ENCODE results near the gene EML5. TPM values are rescaled to one million over a fixed set of nuclear protein-coding genes. Genes with fewer than 3 reads are reported as not detected.

EML5 gene
- total RNA-seq, 1 experiment from 2014 or later: 0.66 TPM

DNA sequence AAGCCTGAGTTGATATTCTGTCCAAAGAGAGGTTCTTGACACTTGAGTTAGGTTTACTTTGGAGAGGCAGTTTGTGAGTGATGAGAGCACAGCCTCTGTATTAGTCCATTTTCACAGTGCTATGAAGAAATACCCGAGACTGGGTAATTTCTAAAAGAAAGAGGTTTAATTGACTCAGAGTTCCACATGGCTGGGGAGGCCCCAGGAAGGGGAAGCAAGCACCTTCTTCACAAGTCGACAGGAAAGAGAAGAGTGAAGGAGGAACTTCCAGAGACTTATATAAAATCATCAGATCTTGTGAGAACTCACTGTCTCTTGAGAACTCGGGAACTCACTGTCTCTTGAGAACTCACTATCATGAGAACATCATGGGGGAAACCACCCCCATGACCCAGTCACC, 224.6 kb downstream of the EML5 start:
- H3K27me3 ChIP-seq (ENCODE audit: low read length): no peaks in the 10 kb centered on the region
- H3K4me3 ChIP-seq (ENCODE audit: low read length): no peak overlapping the region
- peaks cover 8% of the 10 kb centered on the region for H3K4me1 ChIP-seq (ENCODE audit: insufficient read depth, low read length)
- H3K9me2 ChIP-seq (replicated peaks; ENCODE audit: low read length): no peaks in the 10 kb centered on the region
- 0 out of 2 replicates have a peak, but pooled peaks cover 11% of the 10 kb centered on the region for H4K20me1 ChIP-seq (ENCODE audit: low read length)
- peaks cover 49% of the 10 kb centered on the region for H3K36me3 ChIP-seq (ENCODE audit: low read depth, low read length)
- intact Hi-C loops (cut with micrococcal nuclease): no loop called here
- no TSS peak for BruUV-seq (replicated peaks)
- no peak for ATAC-seq
- H2AFZ ChIP-seq (ENCODE audit: low read length): no peak overlapping the region
- ChIA-PET CTCF (no interaction called here), POLR2A (ENCODE audit: unreplicated experiment) (no interaction called here)
- TF ChIP-seq, protein P1, sequence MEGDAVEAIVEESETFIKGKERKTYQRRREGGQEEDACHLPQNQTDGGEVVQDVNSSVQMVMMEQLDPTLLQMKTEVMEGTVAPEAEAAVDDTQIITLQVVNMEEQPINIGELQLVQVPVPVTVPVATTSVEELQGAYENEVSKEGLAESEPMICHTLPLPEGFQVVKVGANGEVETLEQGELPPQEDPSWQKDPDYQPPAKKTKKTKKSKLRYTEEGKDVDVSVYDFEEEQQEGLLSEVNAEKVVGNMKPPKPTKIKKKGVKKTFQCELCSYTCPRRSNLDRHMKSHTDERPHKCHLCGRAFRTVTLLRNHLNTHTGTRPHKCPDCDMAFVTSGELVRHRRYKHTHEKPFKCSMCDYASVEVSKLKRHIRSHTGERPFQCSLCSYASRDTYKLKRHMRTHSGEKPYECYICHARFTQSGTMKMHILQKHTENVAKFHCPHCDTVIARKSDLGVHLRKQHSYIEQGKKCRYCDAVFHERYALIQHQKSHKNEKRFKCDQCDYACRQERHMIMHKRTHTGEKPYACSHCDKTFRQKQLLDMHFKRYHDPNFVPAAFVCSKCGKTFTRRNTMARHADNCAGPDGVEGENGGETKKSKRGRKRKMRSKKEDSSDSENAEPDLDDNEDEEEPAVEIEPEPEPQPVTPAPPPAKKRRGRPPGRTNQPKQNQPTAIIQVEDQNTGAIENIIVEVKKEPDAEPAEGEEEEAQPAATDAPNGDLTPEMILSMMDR (conservative IDR thresholded peaks at IDR 0.05; ENCODE audit: low read depth, low read length): no peak
- TF ChIP-seq EZH2phosphoT487 (IDR thresholded peaks at IDR 0.05; ENCODE audit: borderline replicate concordance, low read length): no peak
- no peak for TF ChIP-seq EZH2 (IDR thresholded peaks at IDR 0.05; ENCODE audit: low read length, unreplicated experiment)
- no peak for DNase-seq
- H3K4me2 ChIP-seq (ENCODE audit: low read length): no peak overlapping the region
- no peaks in the 10 kb centered on the region for H3K9me3 ChIP-seq (ENCODE audit: low read length)
- no peak overlapping the region for H3K27ac ChIP-seq (ENCODE audit: low read length)
- H3F3A ChIP-seq (ENCODE audit: low read length, unreplicated experiment): no peaks in the 10 kb centered on the region
- H3K9ac ChIP-seq (ENCODE audit: low read length): no peak overlapping the region
- peaks cover 32% of the 10 kb centered on the region for H3K79me2 ChIP-seq (ENCODE audit: low read length)

DNA sequence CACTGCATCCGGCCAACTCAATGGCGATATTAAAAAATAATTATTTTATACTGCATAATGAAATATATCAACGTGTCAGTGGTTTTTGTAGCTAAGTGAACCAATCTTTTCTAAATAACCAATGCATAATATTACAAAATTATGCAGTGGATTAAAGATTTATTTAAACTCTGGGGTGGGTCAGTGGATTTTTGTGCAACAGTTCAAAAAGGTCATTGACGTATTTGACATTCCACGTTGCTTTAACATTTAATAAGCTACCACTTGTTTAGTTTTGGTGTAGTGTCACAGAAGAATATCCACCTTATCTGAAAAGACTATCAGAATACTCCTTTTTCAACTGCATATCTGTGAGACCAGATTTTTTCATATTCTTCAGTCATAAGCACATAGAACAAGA, 227.3 kb downstream of the EML5 start:
- Histone ChIP-seq H2AFZ (ENCODE audit: low read length) (no peak overlapping the region), H3K4me1 (ENCODE audit: insufficient read depth, low read length) (peaks cover 12% of the 10 kb centered on the region), H3K4me3 (ENCODE audit: low read length) (no peak overlapping the region), H3K79me2 (ENCODE audit: low read length) (peaks cover 39% of the 10 kb centered on the region), H3F3A (ENCODE audit: low read length, unreplicated experiment) (no peaks in the 10 kb centered on the region), H4K20me1 (ENCODE audit: low read length) (0 out of 2 replicates have a peak, but pooled peaks cover 11% of the 10 kb centered on the region), H3K4me2 (ENCODE audit: low read length) (no peak overlapping the region), H3K36me3 (ENCODE audit: low read depth, low read length) (peaks cover 32% of the 10 kb centered on the region), H3K27ac (ENCODE audit: low read length) (no peak overlapping the region), H3K9me3 (ENCODE audit: low read length) (no peaks in the 10 kb centered on the region), H3K9me2 (replicated peaks; ENCODE audit: low read length) (no peaks in the 10 kb centered on the region), H3K27me3 (ENCODE audit: low read length) (no peaks in the 10 kb centered on the region), H3K9ac (ENCODE audit: low read length) (no peak overlapping the region)
- no peak for DNase-seq
- no peak for TF ChIP-seq EZH2 (IDR thresholded peaks at IDR 0.05; ENCODE audit: low read length, unreplicated experiment)
- TF ChIP-seq EZH2phosphoT487 (IDR thresholded peaks at IDR 0.05; ENCODE audit: borderline replicate concordance, low read length): no peak
- TF ChIP-seq, protein P1 (conservative IDR thresholded peaks at IDR 0.05; ENCODE audit: low read depth, low read length): no peak
- ChIA-PET POLR2A (ENCODE audit: unreplicated experiment) (no interaction called here), CTCF (no interaction called here)
- no TSS peak for BruUV-seq (replicated peaks)
- ATAC-seq: no peak
- intact Hi-C loops (cut with micrococcal nuclease): no loop called here

GRCh38 chr14:88563845-88564244, 228.9 kb downstream of the EML5 start:
- ATAC-seq (no peak), DNase-seq (no peak)
- Histone ChIP-seq H3K9me3 (ENCODE audit: low read length) (no peaks in the 10 kb centered on the region), H3F3A (ENCODE audit: low read length, unreplicated experiment) (no peaks in the 10 kb centered on the region), H3K9me2 (replicated peaks; ENCODE audit: low read length) (no peaks in the 10 kb centered on the region), H3K4me2 (ENCODE audit: low read length) (peak overlapping the region; percentile 90), H3K9ac (ENCODE audit: low read length) (peak overlapping the region; percentile 93), H3K4me3 (ENCODE audit: low read length) (peak overlapping the region; percentile 74), H3K27ac (ENCODE audit: low read length) (no peak overlapping the region), H3K27me3 (ENCODE audit: low read length) (no peaks in the 10 kb centered on the region), H3K4me1 (ENCODE audit: insufficient read depth, low read length) (peaks cover 12% of the 10 kb centered on the region), H3K36me3 (ENCODE audit: low read depth, low read length) (peaks cover 17% of the 10 kb centered on the region; the same call in 1 of the 2 replicates), H2AFZ (ENCODE audit: low read length) (peak overlapping the region; percentile 95; the same call in 1 of the 2 replicates), H3K79me2 (ENCODE audit: low read length) (peaks cover 39% of the 10 kb centered on the region), H4K20me1 (ENCODE audit: low read length) (0 out of 2 replicates have a peak, but pooled peaks cover 11% of the 10 kb centered on the region)
- CTCF ChIA-PET: no interaction called here
- TF ChIP-seq EZH2phosphoT487 (IDR thresholded peaks at IDR 0.05; ENCODE audit: borderline replicate concordance, low read length): no peak
- TF ChIP-seq, protein P1 (conservative IDR thresholded peaks at IDR 0.05; ENCODE audit: low read depth, low read length): no peak
- TF ChIP-seq EZH2 (IDR thresholded peaks at IDR 0.05; ENCODE audit: low read length, unreplicated experiment): no peak
- intact Hi-C loops (cut with micrococcal nuclease): loop anchor here (5.0 kb wide), 2 partner anchors 303 to 1393 kb away; partner anchors contain the start of gene TDP1
- BruUV-seq (replicated peaks): no TSS peak
- POLR2A ChIA-PET (ENCODE audit: unreplicated experiment): no interaction called here
